ENCODE measurements around the gene ACVR1C.

ACVR1C gene

GRCh38 chr2:157497638-157498314 lies 130.9 kb downstream of the ACVR1C start:
- no peak for DNase-seq (ENCODE audit: low read depth)

- DNase-seq (ENCODE audit: low read depth) = no peak
Observed at GRCh38 chr2:157492189-157492773, 136.4 kb downstream of the ACVR1C start.

GRCh38 chr2:157489983-157490382 lies 138.7 kb downstream of the ACVR1C start:
- no peak for DNase-seq (ENCODE audit: low read depth)

DNA sequence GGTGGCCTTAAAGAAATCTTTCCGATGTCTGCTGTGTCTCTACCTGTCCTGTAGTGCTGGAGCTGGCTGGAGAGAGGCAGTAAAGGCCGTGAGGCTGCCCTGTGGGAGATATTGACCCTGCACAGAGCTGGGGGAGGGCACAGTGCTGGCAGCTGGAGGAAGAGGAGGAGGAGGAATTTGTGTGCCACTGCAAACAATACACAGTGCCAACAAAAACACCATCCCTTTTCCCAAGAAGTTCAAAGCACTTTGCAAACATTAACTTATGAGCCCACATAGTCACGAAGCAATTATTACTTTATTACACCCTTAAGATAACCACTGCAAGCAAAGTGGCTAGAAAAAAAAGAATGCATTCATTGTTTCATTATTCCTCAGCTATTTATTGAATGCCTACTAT lies 139.8 kb downstream of the ACVR1C start:
- no peak for DNase-seq (ENCODE audit: low read depth)

GRCh38 chr2:157487747-157488146 lies 140.9 kb downstream of the ACVR1C start:
- no peak for DNase-seq (ENCODE audit: low read depth)

DNA sequence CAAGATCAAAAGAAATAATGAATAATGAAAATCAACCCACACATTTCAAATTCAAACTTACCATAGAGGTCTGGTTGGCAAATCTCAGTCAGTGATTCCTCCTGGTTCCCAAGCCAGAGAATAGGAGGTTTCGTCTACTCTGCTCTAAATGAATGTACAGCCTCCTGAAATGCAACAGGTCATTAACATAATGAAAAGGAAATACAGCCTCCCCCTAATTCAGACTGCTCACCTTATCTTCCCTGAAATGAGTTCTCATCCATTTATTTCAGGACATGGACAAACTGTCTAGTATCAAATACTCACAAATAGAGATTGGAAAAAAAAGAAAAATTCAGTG lies 141.4 kb downstream of the ACVR1C start:
- DNase-seq (ENCODE audit: low read depth) = no peak

- DNase-seq (ENCODE audit: low read depth) = no peak
Observed at GRCh38 chr2:157486596-157487270, 141.9 kb downstream of the ACVR1C start.

DNA sequence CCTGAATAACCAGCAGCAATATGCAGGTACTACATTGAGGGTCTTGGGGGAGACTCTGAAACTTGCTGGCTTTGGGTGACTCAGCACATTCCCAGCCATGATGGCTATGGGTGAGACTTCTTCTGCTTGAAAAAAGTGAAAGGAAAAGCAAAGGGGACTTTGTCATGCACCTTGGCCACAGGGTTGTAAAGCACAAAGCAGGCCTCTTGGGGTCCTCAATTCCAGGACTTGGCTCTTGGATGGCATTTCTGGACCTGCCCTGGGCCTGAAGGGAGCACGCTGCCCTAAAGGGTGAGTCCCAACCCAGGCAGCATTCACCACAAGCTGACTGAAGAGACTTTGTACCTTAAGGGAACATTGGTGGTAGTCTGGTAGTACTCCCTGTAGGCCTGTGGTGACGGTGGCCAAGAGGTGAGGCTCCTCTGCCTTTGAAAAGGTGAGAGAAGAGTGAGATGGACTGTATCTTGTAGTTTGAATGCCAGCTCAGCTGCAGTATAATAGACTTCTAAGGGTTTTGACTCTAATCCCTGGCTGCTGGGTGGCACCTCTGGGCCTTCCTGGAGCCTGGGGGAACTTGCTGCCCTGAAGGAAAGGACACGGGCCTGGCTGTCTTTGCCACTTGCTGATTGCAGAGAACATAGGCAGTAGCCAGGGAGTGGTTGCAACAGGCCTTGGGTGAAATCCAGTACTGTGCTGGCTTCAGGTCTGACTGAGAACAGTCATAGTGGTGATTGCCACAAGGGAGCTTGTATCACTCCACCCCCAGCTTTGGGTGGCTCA lies 148.3 kb downstream of the ACVR1C start:
- no peak for DNase-seq (ENCODE audit: low read depth)

DNA sequence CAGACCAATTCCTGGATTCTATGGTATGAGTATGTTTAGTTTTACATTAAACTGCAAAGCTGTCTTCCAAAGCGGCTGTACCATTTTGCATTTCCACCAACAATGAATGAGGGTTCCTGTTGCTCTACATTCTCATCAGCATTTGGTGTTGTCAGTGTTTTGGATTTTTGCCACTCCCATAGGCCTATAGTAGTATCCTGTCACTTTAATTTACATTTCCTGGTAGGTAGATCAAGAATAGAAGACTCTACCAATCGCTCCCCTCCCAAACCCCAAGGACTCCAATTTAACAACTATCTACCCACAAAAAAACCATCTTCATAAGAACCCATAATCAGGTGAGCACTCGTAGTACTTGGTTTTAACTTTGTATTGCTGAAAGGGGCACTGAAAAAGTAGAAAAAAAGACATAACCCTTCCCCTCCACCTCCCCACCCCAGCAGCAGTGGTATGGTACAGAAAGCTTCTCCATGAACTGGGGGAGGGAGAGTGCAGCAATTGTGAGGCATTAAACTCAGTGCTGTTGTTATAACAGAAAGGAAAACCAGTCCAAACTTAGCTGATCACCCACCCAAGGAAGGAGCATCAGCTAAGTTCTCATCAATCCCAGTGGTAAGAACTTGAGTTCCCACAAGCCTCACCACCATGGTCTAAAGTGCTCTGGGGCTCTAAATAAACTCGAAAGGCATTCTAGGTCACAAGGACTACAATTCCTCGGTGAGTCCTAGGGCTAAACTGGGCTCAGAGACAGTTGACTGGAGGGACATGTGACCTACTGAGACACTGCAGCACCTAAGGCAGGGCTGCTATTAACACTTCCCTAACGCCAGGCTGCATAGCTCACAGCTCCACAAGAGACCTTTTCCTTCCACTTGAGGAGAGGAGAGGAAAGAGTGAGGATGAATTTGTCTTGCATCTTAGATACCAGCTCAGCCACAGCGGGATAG lies 149.3 kb downstream of the ACVR1C start:
- no peak for DNase-seq (ENCODE audit: low read depth)

- DNase-seq (ENCODE audit: low read depth) = no peak
Observed at GRCh38 chr2:157477919-157478318, 150.7 kb downstream of the ACVR1C start.

DNA sequence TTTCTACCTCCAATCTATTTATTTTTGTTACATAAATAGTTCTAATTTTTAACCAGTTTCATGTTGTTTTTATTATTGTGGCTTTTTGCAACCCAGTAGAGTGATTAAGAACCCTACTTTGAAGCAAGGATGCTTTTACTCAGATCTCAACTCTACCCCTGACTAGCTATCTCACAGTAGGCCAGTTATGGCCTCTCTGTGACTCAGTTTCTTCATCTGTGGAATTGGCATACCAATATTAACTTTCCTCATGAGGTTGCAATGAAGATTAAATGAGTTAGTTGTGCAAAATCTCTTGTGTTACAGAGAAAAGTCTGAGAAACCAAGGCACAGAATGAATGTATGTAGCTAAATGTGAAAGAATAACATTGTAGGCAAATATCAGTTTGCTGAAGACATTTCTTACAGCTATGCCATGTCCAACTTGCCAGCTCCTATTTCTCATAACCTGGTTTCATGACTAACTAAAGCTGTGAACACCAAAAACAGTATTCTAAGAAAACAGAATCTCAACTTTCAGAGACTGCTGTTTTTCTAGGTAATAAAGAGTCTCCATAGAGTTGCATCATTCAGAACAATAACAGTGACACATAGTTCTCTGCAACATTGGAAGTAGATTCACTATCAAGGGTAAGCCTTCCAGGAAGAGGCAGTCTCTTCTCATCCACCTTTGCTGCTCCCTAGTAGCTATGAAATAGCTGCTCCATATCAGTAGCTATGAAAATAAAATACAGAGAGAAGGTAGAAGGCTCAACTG lies 151.5 kb downstream of the ACVR1C start:
- DNase-seq (ENCODE audit: low read depth) = no peak

All from HS-27A (cell line).